ENCODE measurements around the gene SMPD1.
A peak's percentile ranks its signal among the peaks of the same experiment; 100 is the strongest.
"Not testable (repeated sequence)": the region's sequence is repeated elsewhere in the genome, so short reads cannot be mapped to it uniquely, and the experiment has no call there.

Gene SMPD1

GRCh38 chr11:6390718-6391469, 620 bp downstream of the SMPD1 start:
- no peak for DNase-seq

- DNase-seq = no peak
These were observed 1.4 kb downstream of the SMPD1 start for GRCh38 chr11:6391537-6392134.

GRCh38 chr11:6392251-6392650, 2.0 kb downstream of the SMPD1 start:
- not testable (repeated sequence) for DNase-seq

- DNase-seq = no peak
These were observed 3.9 kb downstream of the SMPD1 start for GRCh38 chr11:6393989-6394670.

- no peak for DNase-seq
These were observed 5.3 kb downstream of the SMPD1 start for GRCh38 chr11:6395470-6396060.

DNA sequence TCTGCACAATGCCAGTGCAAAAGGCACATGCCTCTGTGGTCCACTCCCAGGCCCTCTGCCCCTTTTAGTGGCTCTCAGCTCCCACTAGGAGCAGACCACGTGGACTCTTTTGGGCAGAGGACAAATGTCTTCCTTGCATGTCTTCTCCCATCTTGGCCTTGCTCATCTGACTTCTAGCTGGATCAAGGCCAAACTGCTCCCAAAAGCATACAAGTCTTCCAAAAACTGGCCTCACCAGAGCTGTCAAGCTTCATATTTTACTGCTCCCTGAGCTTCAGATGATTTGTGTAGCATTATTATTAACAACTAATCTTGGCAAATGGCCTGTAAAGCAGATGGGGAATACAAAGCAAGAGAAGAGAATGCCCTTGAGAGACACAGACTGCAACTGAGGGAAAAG, 6.9 kb downstream of the SMPD1 start:
- no peak for DNase-seq

GRCh38 chr11:6397636-6398035, 7.4 kb downstream of the SMPD1 start:
- no peak for DNase-seq

GRCh38 chr11:6400431-6401345, 10.4 kb downstream of the SMPD1 start:
- no peak for DNase-seq

DNA sequence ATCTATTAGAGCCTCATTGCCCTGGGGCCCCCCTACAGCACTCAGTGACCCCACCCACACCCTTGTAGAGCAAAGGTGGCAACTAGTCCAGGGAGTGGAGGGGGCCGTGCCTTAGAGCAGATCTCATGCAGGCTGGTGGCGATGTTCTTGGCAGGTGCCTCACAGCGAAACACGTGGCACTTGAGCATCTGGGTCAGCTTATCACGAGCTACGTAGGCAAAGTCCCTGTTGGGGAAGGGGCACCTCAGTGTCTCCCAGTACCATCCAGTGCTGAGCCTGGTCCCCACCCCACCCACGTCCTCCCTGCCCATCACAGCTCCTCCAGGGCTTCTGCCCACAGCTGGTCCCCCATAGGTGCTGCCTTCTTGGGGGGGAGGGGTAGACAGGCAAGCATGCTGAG, 11.2 kb downstream of the SMPD1 start:
- no peak for DNase-seq

DNA sequence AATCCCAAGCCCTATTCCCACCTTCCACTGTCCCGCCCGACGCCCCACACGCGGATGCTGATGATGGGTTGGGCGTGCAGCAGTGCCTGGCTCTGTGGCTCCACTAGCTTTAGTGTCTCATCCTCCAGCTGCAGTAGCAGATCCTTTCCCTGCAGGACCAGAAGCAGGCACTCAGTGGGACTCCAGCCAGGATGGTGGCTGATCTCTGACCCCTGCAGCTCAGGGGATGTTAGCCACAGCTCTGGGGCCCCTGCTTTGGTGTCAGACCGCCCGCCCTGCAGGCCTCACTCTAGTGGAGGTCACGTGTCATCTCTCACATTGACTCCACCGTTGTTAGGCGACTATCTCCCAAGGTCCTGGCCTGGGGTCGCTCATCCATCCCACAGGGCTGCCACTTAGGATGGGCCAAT, 11.8 kb downstream of the SMPD1 start:
- DNase-seq = peak in 1 of 5 donors; percentile 47

DNA sequence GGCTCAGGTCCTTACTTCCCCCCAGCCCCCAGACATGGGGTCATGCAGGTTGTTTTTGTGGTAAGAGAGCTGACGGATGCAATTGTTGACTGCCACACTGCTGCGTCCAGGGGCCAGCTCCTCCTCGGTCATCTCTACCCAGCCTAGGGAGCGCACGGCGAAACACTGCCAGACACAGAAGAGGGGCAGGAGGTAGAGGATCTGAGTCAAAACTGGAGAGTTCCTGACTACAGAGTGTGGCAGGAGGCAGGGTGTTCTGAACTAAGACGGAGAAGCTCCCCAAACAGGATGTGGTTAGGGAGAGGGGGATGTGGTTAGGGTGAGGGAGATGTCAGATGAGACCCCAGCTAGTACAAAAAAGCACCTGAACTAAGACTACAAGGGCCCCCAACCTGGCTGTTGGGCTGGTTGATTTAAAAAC, 12.3 kb downstream of the SMPD1 start:
- DNase-seq = peak; percentile 42 to 91 (median 63)

GRCh38 chr11:6403539-6403938, 13.3 kb downstream of the SMPD1 start:
- no peak for DNase-seq

- DNase-seq = peak in 1 of 5 donors; percentile 22
These were observed 14.2 kb downstream of the SMPD1 start for GRCh38 chr11:6404342-6405051.

DNA sequence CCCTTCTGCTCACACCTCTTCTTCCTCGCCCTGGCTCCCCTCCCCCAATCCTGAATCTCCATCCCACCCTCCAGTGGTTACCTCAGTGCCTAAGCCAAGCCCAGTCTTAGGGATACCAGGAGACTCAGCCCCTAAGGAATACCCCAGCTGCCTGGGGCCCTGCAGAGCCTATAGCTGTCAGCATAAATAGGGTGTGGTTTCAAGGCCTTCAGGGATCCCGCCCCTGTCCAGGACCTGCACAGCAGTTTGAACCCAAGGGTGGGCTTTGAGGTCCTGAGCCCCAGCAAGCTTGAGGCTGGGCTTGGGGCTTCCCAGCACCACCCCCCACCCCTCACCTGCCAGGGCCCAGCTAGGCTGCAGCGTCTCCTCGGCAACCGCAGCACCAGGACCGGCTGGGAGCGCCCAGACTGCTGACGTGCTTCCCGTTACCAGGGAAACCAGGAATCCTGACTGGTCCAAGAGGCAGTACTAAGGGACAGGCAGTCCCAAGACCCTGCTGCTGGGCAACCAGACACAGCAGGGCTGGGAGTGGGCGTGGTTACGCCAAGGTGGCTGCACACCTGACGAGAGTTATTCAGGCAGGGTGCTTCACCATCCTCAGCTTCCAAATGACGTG, 14.9 kb downstream of the SMPD1 start:
- no peak for DNase-seq

GRCh38 chr11:6405846-6406245, 15.6 kb downstream of the SMPD1 start:
- DNase-seq = no peak

GRCh38 chr11:6406370-6406769, 16.1 kb downstream of the SMPD1 start:
- DNase-seq = no peak

DNA sequence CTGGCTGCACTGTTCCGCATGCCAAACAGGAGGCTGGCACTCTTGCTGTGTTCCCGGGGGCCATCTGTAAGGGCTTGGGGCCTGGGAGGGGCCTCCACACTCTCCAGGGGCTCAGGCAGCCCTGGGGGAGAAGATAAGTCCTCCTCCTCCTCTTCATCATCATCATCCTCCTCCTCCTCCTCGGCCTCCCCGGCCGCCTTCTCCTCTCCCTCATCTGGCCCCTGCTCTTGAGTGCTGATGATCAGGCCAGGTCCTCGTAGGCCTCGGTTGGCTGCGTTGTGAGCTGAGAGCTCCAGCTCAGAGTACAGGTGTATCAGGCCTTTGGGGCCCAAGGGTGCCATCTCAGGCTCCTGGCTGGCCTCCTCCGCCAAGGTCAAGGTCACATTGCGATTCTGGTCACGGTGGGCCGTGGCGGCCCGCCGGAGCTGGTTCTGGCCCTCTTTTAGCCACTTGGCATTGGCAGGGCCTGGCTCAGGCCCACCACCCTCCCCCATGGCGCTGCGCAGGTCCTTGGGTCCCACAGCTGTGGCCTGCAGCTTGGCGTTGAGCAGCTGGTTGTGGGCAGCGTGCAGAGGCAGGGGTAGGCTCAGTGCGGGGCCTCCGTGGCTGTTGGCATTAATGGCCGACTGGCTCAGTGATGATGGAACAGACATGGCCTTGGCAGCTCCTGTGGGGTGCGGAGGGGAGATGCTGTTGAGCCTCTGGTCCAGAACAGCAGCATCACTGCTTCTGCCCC, 20.6 kb downstream of the SMPD1 start:
- no peak for DNase-seq

DNA sequence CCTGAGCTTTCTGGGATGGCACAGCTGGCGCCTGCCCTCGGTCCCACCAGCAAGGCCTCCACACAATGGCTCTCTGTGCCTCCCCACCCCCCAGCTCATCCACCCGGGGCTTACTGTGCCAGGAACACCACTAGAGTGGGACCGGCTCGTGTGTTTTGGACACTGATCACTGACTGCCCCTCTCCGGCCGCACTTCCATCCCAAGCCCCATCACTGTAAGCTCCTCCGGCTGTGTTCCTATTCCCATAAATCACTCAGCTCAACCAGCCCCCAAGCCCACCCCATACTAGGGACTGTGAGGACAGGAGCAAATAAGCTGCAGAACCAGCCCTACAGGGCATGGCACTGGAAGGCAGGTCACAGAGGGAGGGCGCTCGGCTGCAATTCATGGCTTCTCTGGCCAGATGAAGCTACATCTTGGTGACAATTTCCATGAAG, 21.3 kb downstream of the SMPD1 start:
- DNase-seq = no peak

GRCh38 chr11:6413791-6414201, 23.5 kb downstream of the SMPD1 start:
- DNase-seq = peak in 4 of 5 donors; percentile 46 to 65 (median 55)

GRCh38 chr11:6414874-6415328, 24.6 kb downstream of the SMPD1 start:
- peak in 1 of 5 donors; percentile 45 for DNase-seq
